ENCODE measurements around the gene TSPAN32.
A peak's percentile ranks its signal among the peaks of the same experiment; 100 is the strongest.

TSPAN32 gene, protein sequence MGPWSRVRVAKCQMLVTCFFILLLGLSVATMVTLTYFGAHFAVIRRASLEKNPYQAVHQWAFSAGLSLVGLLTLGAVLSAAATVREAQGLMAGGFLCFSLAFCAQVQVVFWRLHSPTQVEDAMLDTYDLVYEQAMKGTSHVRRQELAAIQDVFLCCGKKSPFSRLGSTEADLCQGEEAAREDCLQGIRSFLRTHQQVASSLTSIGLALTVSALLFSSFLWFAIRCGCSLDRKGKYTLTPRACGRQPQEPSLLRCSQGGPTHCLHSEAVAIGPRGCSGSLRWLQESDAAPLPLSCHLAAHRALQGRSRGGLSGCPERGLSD

DNA sequence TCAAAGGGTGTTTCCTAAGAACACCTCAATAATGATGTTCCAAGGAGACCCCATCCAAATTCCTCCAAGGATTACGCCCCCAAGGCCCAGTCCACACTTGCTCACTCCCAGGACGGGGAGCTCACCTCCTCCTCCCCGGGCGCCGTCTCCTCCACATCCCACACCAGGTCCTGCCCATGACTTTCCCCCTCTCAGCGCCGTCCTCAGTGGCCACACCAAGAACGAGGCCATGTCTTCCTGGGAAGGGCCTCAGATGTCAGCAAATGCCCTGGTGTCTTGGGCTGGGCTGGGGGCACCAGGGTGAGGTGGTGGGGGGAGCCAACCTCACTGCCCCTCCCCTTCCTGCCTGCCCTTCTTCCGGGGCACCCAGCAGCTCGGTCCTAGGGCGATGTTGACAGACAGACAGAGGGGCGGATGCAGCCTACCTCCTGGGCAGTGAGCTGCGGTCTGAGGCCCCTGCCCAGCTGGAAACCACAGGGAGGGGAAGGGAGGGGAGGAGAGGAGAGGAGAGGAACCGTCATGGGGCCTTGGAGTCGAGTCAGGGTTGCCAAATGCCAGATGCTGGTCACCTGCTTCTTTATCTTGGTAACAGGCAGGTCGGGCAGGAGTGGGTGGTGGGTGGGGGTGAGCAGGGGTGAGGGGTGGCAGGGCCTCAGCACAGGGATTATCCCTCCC, at the start of gene TSPAN32, which contains the start of gene C11orf21:
TSPAN32 (plus strand) TSS at position 383 of the 675 bp plus-strand sequence; CDS start at position 520, 137 bp downstream.
C11orf21 (minus strand) TSS at position 288 of the 675 bp plus-strand sequence; CDS start at position 178, 110 bp downstream.
- DNase-seq: peak; percentile 71

GRCh38 chr11:2252018-2252417, 49.8 kb upstream of the TSPAN32 start:
- DNase-seq: no peak

DNA sequence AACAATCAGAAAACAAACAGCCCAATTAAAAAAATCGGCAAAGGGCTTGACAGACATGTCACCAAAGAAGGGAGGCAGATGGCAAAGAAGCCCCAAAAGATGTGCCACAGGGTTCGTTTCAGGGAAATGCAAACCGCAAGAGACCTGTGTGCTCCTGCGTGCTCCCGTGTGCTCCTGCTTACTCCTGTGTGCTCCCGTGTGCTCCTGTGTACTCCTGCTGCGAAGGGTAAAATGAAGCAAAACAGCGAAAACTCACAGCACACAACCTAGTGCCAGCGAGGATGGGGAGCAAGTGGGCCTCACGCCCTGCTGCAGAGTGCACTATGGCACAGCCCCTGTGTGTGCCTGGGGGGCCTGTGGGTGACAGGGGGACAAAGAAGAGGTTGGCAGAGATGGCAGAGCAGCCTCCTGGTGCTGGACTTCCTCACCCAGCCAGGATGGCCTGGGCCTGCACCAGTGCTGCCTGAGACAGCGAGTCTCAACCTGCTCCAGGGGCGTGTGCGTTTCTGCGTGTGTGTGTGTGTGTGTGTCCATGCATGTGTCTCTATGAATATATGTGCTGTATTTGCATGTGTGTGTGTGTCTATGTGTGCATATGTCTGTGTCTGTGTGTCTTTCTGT, 45.4 kb upstream of the TSPAN32 start:
- no peak for DNase-seq

- DNase-seq: no peak
Measured at GRCh38 chr11:2256951-2257700, 44.7 kb upstream of the TSPAN32 start.

- no peak for DNase-seq
Measured at GRCh38 chr11:2258501-2259465, 43.0 kb upstream of the TSPAN32 start.

GRCh38 chr11:2259466-2259830, 42.4 kb upstream of the TSPAN32 start:
- no peak for DNase-seq

DNA sequence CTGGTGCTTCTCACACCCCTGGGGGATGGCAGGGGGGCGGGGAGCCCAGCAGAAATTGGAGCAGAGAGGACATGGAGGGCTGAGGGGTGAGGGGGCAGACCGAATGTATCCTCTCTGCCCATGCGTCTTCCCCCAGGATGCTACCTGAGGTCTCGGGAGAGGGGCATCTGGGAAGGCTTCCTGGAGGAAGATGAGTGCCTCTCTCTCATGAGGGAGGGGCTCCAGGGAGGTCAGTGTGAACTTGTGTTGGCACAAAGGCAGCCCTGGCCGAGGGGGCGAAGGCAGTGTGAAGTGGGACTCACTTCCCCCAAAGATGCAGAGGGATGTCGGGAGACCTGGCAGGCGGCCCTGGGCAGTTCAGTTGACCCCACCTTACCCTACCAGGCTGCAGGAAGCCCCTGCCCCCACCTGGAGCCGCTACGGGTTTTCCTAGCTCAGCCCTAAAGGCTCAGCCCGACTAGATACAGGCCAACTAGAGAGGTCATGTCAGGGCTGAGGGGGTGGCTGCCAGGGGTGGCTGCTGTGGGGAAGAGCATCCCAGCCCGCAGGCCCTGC, 41.8 kb upstream of the TSPAN32 start:
- no peak for DNase-seq

- DNase-seq: no peak
Measured at GRCh38 chr11:2260491-2261364, 41.1 kb upstream of the TSPAN32 start.

DNA sequence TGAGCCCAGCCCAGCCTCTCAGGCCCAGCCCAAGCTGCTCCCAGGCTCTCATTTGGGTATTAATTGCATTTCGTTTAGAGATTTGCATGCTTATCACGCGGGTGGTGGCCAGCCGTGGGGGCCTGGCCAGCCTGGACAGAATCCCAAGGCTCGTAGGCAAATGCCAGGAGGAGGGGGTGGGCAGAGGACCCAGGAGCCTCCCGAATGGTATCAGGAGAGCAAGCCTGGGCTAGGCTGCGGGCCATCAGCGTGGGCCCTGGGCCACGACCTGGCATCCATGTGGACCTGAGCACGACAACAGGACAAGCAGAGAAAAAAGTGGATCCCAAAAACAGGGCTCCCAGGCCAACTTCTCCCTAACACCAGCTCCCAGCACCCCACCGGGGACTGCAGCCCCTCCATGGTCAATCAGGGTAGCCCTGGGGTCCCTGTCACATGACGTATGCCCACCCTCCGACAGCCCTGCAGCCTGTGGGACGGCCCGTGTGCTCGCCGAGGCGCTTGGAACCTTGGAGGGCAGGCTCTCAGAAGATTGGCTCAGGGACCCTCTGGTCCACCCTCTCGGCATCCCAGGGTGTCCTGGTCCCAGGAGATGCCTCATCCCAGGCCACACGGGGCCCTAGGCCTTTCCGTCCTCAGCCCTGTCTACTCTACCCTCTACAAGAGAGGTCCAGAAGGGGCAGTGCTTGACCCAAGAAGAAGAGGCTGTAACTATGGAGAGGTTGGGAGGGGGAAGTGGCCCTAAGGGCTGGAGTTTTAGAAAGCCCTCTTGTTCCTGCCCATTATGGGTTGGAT, 40.2 kb upstream of the TSPAN32 start:
- no peak for DNase-seq

DNA sequence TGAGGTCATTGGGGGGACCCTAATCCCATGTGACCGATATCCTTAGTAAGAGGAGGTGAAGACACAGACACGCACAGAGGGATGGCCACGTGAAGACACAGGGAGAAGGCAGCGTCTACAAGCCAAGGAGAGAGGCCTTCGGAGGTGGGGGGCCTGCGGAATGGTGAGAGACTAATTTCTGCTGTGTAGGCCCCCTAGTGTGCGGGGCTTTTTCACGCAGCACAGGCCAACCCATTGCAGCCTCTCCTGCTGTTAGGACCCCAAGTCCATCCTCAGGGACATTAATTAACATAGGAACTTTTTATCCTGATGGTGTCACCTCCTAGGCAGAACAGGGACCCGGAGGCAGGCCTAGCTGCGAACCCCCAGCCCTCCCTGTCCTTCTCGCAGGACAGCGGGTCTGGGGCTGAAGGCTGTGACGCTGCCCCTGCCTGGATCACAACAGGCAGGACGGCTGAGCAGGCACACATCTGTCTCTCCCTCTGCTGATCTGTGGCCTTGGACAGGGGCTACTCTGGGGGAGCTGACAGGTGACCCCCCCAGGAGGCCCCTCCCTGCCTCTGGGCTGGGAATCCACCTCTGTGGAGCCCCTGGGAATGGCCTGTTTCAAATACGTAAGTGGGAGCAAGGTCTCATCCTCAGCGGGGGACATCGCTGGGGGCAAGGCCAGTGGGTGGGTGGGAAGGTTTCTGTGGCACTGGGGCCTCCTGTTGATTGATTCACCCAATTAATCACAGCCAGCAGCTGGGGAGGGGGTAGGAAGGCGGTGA, 39.3 kb upstream of the TSPAN32 start:
- no peak for DNase-seq

DNA sequence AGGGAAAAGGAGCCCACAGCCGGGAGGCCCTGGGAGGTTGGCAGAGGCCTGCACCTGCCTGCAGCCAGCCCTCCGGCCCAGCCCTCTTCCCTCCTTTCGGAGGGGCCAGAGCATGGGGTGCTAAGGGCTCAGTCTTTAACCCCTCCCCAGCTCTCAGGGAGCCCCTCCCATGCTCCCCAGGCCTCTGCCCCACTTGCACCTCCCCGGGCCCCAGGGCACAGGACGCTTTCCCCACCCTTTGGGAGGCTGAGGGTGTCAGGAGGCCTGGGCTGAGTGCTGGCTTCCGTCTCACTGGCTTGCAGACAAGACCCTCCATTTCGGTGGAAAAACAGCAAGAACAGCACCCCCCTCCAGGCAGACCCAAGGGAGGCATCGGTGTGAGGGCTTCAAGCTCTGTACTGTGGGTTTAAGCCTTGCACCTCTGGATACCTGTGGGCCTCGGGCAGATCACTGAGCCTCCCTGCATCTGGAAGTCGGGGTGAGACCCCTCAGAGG, 38.7 kb upstream of the TSPAN32 start:
- no peak for DNase-seq

DNA sequence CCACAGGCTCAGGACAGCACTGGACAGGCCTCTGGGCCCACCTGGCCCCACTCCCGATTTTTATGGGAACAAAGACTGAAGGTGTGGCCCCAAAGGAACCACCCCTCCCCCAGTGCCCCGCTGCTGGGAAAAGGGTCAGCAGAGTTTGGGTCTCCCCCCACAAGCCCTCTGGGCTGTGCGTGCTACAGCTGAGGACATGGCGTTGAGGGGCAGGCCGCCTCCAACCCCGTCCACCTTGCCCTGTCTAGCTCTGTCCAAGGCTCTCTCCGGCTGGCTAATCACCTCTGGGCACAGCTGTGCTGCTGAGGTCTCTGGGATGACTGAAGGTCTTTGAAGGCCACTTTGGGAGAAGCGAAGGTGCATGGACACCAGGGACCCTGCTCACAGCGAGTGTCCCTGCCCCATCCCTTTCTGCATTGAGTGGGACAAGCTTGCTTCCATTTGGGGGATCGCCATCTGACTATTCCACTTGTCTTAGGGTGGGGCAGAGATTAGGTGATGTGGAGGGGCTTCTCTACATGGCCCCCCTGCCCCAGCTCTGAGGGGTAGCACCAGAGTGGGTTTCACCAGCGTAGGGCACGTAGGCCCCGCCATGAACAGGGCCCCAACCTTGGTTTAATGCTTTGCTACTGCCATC, 38.0 kb upstream of the TSPAN32 start:
- DNase-seq: no peak

- DNase-seq: no peak
Measured at GRCh38 chr11:2264366-2265053, 37.3 kb upstream of the TSPAN32 start.

DNA sequence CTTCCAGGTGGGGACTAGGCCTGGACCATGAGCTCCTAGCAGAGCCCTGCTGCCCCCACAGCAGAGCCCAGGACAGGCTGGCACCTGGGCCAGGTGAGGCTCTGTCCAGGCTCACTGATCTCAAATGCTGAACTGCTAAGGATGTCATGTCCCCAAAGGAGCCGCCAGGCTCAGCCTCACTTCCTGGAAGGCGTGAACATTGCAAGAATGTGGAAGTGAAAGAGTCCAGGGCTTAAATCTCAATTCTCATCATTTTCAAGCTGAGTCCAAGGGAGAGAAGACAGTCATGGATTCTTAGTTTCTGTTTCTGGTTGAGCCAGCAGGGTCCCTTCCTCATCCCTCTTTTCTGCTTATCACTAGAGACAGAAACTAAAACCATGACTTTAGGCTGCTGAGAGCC, 36.4 kb upstream of the TSPAN32 start:
- no peak for DNase-seq

- DNase-seq: no peak
Measured at GRCh38 chr11:2265854-2266585, 35.8 kb upstream of the TSPAN32 start.

DNA sequence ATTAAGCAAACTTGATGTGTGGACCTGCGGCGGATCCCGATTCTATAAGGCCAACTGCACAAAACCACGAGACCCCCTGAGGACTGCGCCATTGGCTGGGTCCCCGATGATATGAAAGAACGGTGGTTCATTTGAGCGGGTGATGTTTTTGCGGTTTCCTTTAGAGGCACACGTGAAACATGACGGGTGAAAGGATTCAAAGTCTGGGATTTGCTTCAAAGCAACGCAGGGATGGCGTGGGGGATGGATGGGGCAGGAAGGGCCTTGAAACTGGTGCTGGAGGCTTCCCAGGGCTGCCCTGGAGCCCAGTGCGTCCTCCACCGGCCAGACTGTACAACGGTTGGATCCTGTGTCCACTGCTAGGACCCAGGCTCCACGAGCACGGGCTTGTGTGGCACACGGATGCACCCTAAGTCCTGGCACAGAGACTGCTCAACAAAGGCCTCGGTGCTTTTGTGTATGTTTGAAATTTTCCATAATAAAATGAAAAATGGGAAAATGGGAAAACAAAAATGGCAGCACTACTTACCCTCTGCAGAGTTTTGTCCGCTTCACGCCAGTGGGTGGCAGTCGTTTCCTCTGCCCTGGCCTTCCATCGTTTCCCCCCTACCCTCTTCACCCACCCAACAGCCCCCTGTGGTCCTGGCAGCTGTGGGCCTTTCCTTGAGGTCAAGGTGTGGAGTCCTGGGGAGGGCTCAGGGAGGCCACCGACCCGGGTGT, 35.1 kb upstream of the TSPAN32 start:
- no peak for DNase-seq
